GM12874 (cell line): ENCODE results near the gene HEYL.

ENCODE experiments used
- TF ChIP-seq, protein P1 (sequence below): IDR thresholded peaks from 2 replicates; pipeline ENCODE4 v1.5.1; 2011; ENCODE audit warnings: low read depth, mild to moderate bottlenecking, control low read depth, low read length, moderate library complexity; ENCODE audit not compliant: insufficient read depth

HEYL gene

DNA sequence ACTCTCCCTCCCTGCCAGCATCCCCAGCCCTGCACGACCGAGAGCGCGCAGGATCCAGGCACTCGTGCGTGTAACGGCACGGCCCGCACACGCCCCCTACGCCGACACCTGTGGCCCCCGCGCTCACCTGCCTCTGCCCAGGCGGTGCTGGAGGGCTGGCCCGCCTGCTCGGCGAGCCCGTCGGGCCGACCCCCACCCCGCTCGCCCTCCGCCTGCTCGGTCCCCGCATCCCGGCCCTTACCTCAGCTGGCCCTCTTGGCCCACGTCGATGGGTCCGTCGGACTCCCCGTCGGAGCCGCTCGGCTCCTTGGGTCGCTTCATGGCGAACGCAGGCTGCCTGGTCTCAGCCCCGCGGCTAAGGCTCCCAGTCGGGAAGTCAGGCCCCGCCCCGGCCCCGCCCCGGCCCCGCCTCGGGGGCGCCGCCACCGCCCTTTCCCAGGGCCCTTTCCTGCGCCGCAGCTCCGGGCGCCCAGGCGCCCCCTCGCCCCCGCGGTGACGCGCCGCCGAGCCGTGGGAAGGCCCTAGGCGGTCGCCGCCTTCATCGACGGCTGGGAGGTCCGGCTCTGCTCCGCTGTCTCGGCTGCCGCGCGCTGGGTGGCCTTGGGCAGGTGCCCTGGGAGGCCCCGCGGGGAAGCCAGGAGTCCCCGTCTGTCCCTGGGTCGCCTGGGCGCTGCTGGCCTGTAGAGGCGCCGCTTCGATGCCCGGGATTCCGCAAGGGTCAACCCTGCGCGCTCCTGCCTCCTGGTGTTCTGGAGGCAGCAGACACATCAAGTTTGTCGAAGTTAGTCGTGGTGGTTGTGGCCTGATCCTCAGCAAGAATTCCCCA lies at the start of gene HEYL:
Gene HEYL (minus strand): TSS at position 339 of the 826 bp plus-strand sequence. CDS start 18 bp downstream, at position 321.
- TF ChIP-seq, protein P1, sequence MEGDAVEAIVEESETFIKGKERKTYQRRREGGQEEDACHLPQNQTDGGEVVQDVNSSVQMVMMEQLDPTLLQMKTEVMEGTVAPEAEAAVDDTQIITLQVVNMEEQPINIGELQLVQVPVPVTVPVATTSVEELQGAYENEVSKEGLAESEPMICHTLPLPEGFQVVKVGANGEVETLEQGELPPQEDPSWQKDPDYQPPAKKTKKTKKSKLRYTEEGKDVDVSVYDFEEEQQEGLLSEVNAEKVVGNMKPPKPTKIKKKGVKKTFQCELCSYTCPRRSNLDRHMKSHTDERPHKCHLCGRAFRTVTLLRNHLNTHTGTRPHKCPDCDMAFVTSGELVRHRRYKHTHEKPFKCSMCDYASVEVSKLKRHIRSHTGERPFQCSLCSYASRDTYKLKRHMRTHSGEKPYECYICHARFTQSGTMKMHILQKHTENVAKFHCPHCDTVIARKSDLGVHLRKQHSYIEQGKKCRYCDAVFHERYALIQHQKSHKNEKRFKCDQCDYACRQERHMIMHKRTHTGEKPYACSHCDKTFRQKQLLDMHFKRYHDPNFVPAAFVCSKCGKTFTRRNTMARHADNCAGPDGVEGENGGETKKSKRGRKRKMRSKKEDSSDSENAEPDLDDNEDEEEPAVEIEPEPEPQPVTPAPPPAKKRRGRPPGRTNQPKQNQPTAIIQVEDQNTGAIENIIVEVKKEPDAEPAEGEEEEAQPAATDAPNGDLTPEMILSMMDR, result no peak

DNA sequence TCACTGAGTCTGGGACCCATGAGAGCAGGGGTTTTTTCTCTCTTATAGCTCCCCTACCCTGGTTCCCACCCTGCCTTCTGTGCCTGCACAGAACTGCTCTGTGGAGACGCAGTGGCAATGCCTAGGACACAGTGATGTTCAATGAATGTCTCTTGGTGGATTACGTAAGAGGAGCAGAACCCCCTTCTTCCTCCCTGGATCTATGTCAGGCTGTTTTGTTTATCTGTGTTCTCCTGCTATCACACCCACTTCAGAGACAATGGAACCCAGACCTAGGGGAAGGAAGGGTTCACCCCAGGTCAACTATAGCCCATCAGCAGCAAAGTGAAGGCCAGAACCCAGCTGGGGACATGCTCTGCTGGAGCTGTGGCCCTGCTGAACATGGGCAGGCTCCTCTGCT lies 49.8 kb upstream of the HEYL start:
- TF ChIP-seq, protein P1, result no peak

DNA sequence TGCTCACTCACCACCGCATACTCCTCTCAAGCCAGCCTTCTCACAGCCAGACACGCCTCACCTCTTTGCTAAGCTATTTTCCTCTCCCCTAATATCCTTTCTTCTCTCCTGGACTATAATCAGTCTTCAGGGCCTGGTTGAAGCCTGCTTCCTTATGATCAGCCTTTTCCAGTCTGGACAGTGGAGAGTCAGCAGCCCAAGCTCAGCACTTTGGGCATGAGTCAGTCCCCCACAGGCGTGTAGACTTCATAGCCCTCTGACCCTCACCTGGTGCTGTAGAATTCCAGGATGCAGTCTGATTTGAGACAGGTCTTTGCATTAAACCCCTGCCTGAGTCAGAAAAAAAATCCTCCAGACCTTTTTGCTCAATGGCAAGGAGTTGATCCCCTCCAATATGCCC lies 49.3 kb upstream of the HEYL start:
- TF ChIP-seq, protein P1, result no peak

DNA sequence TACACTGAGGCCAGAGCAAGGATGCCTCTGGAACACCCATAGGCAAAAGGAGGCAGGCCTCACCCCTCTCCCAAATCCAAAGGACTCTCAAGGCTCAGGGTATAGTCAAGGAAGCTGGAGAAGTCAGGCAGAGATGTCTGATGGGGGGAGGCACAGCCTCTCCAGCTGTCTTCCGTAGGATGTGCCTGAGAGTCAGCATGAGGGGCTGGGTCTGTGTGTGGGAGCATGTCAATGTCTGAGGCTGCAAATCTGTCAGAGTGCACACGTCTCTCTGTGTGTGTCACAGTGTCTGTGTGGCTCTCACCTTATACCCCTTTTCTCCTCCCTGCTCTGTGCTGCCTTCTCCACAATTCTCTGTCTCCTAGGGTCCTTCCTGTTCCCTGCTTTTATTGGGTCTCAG lies 47.8 kb upstream of the HEYL start:
- TF ChIP-seq, protein P1, result no peak

DNA sequence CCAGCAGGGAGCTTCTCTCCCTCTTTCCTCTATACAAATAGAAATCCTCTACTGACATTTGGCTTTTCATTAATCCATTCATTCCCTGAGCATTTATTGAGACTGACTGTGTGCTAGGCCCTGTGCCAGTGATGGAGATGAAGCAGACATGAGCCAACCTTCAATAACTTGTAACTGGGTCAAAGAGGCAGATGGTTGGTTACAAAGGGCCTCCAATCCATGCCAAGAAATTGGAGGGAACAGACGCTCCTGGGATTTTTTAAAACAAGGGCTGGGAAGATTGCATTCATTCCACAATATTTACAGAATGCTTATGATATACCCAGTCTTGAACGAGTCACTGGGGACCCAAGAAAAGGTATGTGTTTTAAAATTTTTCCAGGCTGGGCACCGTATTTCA lies 45.6 kb upstream of the HEYL start:
- TF ChIP-seq, protein P1, result no peak

DNA sequence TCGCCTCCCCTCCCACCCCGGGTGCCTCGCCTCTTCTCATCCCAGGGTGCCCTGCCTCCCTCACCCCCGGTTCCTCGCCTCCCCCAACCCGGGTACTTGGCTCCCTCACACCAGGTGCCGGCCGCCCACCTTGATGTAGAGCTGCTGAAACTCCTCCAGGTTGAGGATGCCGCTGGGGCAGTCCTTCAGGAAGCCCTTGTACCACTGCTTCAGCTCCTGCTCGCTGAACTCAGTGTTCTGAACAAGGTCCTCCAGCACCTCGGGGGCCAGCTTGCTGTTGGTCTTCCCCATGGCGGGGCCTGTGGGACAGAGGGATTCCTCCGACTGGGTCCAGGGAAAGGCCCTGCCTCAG lies 44.8 kb upstream of the HEYL start:
- TF ChIP-seq, protein P1, result no peak

DNA sequence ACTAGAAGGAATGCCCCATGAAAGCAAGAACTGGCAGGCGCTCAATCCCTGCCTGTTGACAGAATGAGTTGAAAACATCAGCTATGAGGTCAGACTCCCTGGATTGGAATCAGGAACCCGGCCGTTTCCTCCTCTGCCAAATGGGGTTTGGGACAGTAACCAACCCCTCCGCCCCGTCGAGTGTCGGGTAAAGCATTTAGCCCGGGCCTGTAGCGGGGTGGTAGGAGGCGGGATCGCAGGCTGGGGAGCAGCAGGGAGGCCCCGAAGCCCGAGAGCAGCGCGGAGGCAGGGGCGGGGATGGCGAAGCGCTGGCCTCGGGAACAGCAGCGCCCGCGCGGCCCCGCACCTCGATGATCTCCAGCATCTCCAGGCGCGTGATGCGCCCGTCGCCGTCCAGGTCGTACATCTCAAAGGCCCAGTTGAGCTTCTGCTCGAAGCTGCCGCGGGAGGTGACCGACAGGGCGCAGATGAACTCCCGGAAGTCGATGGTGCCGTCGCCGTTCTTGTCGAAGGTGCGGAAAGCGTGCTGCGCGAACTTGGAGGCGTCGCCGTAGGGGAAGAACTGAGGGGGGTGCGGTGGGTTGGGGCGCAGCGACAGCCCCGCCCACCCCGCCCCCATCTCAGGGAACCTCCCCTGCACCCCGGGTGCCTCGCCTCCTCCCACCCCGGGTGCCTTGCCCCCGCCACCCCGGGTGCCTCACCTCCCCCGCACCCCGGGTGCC lies 44.3 kb upstream of the HEYL start:
- TF ChIP-seq, protein P1, result no peak
